ENCODE results near the gene SRRM2. TPM values are rescaled to one million over a fixed set of nuclear protein-coding genes. Genes with fewer than 3 reads are reported as not detected.

The SRRM2 gene
- polyA plus RNA-seq, 4 donors = 329 to 655 (median 496) TPM

GRCh38 chr16:2795395-2796143, 43.1 kb downstream of the SRRM2 start:
- Histone ChIP-seq H3K4me1 (ENCODE audit: control insufficient read depth in 3 of 3, insufficient read depth in 2 of 3, low read depth in 1 of 3, low read length in 2 of 3) (peaks cover 0 to 22% (median 2%) of the 10 kb centered on the region in 3 donors), H3K27me3 (ENCODE audit: control insufficient read depth in 3 of 3, insufficient read depth in 3 of 3, low read length in 3 of 3) (peaks cover 0 to 7% (median 4%) of the 10 kb centered on the region in 3 donors), H3K4me3 (ENCODE audit: low read depth in 1 of 3, low read length in 3 of 3) (no peak overlapping the region), H3K27ac (ENCODE audit: low read depth in 1 of 3, low read length in 2 of 3) (peak overlapping the region in 1 of 3 donors; percentile 29), H3K9me3 (ENCODE audit: control insufficient read depth in 2 of 2, insufficient read depth in 1 of 2, low read depth in 1 of 2, low read length in 1 of 2) (no peaks in the 10 kb centered on the region), H3K36me3 (ENCODE audit: control insufficient read depth in 3 of 3, insufficient read depth in 2 of 3, low read depth in 1 of 3, low read length in 3 of 3) (no peaks in the 10 kb centered on the region)
- DNase-seq (peak; percentile 20 to 46), FAIRE-seq (no peak)
- 26 to 54% (median 38%) methylated on average over 7 of the region's 7 CpGs for WGBS, 3 donors

GRCh38 chr16:2798723-2799204, 46.3 kb downstream of the SRRM2 start:
- FAIRE-seq = no peak

GRCh38 chr16:2799205-2799858, 46.9 kb downstream of the SRRM2 start:
- FAIRE-seq (no peak), DNase-seq (peak in 1 of 2 donors; percentile 44)
- no peaks in the 10 kb centered on the region for H3K36me3 ChIP-seq (ENCODE audit: control insufficient read depth in 3 of 3, insufficient read depth in 2 of 3, low read depth in 1 of 3, low read length in 3 of 3)
- H3K9me3 ChIP-seq (ENCODE audit: control insufficient read depth in 2 of 2, insufficient read depth in 1 of 2, low read depth in 1 of 2, low read length in 1 of 2) = peaks cover 0 to 6% of the 10 kb centered on the region in 2 donors
- H3K4me1 ChIP-seq (ENCODE audit: control insufficient read depth in 3 of 3, insufficient read depth in 2 of 3, low read depth in 1 of 3, low read length in 2 of 3) = peaks cover 0 to 14% (median 2%) of the 10 kb centered on the region in 3 donors
- peak overlapping the region in 1 of 3 donors; percentile 79 for H3K27ac ChIP-seq (ENCODE audit: low read depth in 1 of 3, low read length in 2 of 3)
- H3K27me3 ChIP-seq (ENCODE audit: control insufficient read depth in 3 of 3, insufficient read depth in 3 of 3, low read length in 3 of 3) = no peaks in the 10 kb centered on the region
- H3K4me3 ChIP-seq (ENCODE audit: low read depth in 1 of 3, low read length in 3 of 3) = no peak overlapping the region
- 86 to 88% (median 87%) methylated on average over 21 of the region's 21 CpGs for WGBS, 3 donors

More at GRCh38 chr16:2798723-2799204, 46.3 kb downstream of the SRRM2 start:
- 92 to 96% (median 94%) methylated on average over 22 to 39 of the region's 39 CpGs for WGBS, 3 donors
- Histone ChIP-seq H3K36me3 (ENCODE audit: control insufficient read depth in 3 of 3, insufficient read depth in 2 of 3, low read depth in 1 of 3, low read length in 3 of 3) (no peaks in the 10 kb centered on the region), H3K4me1 (ENCODE audit: control insufficient read depth in 3 of 3, insufficient read depth in 2 of 3, low read depth in 1 of 3, low read length in 2 of 3) (peaks cover 0 to 17% (median 2%) of the 10 kb centered on the region in 3 donors), H3K27ac (ENCODE audit: low read depth in 1 of 3, low read length in 2 of 3) (peak overlapping the region in 1 of 3 donors; percentile 14), H3K9me3 (ENCODE audit: control insufficient read depth in 2 of 2, insufficient read depth in 1 of 2, low read depth in 1 of 2, low read length in 1 of 2) (peaks cover 0 to under 1% of the 10 kb centered on the region in 2 donors), H3K4me3 (ENCODE audit: low read depth in 1 of 3, low read length in 3 of 3) (no peak overlapping the region), H3K27me3 (ENCODE audit: control insufficient read depth in 3 of 3, insufficient read depth in 3 of 3, low read length in 3 of 3) (no peaks in the 10 kb centered on the region)
- DNase-seq = no peak

- Histone ChIP-seq H3K36me3 (ENCODE audit: control insufficient read depth in 3 of 3, insufficient read depth in 2 of 3, low read depth in 1 of 3, low read length in 3 of 3) (no peaks in the 10 kb centered on the region), H3K27ac (ENCODE audit: low read depth in 1 of 3, low read length in 2 of 3) (peak overlapping the region in 1 of 3 donors; percentile 79), H3K4me3 (ENCODE audit: low read depth in 1 of 3, low read length in 3 of 3) (no peak overlapping the region), H3K4me1 (ENCODE audit: control insufficient read depth in 3 of 3, insufficient read depth in 2 of 3, low read depth in 1 of 3, low read length in 2 of 3) (peaks cover 0 to 9% (median 2%) of the 10 kb centered on the region in 3 donors), H3K27me3 (ENCODE audit: control insufficient read depth in 3 of 3, insufficient read depth in 3 of 3, low read length in 3 of 3) (no peaks in the 10 kb centered on the region), H3K9me3 (ENCODE audit: control insufficient read depth in 2 of 2, insufficient read depth in 1 of 2, low read depth in 1 of 2, low read length in 1 of 2) (peaks cover 0 to 11% of the 10 kb centered on the region in 2 donors)
- peak; percentile 72 to 89 for DNase-seq
- no peak for FAIRE-seq
- WGBS, 3 donors = 19 to 64% (median 43%) methylated on average over 1 of the region's 1 CpG
These were observed 47.4 kb downstream of the SRRM2 start for GRCh38 chr16:2799859-2800226.

GRCh38 chr16:2803545-2804195, 51.2 kb downstream of the SRRM2 start:
- Histone ChIP-seq H3K27me3 (ENCODE audit: control insufficient read depth in 3 of 3, insufficient read depth in 3 of 3, low read length in 3 of 3) (peaks cover 0 to 4% (median 0%) of the 10 kb centered on the region in 3 donors), H3K27ac (ENCODE audit: low read depth in 1 of 3, low read length in 2 of 3) (no peak overlapping the region), H3K9me3 (ENCODE audit: control insufficient read depth in 2 of 2, insufficient read depth in 1 of 2, low read depth in 1 of 2, low read length in 1 of 2) (peaks cover 0 to 26% of the 10 kb centered on the region in 2 donors), H3K4me1 (ENCODE audit: control insufficient read depth in 3 of 3, insufficient read depth in 2 of 3, low read depth in 1 of 3, low read length in 2 of 3) (peaks cover 0 to 9% (median 0%) of the 10 kb centered on the region in 3 donors), H3K4me3 (ENCODE audit: low read depth in 1 of 3, low read length in 3 of 3) (no peak overlapping the region), H3K36me3 (ENCODE audit: control insufficient read depth in 3 of 3, insufficient read depth in 2 of 3, low read depth in 1 of 3, low read length in 3 of 3) (no peaks in the 10 kb centered on the region)
- DNase-seq (no peak), FAIRE-seq (no peak)
- 83 to 86% (median 86%) methylated on average over 3 of the region's 3 CpGs for WGBS, 3 donors

- Histone ChIP-seq H3K4me1 (ENCODE audit: control insufficient read depth in 3 of 3, insufficient read depth in 2 of 3, low read depth in 1 of 3, low read length in 2 of 3) (no peaks in the 10 kb centered on the region), H3K27ac (ENCODE audit: low read depth in 1 of 3, low read length in 2 of 3) (no peak overlapping the region), H3K36me3 (ENCODE audit: control insufficient read depth in 3 of 3, insufficient read depth in 2 of 3, low read depth in 1 of 3, low read length in 3 of 3) (no peaks in the 10 kb centered on the region), H3K27me3 (ENCODE audit: control insufficient read depth in 3 of 3, insufficient read depth in 3 of 3, low read length in 3 of 3) (peaks cover 0 to 4% (median 0%) of the 10 kb centered on the region in 3 donors), H3K9me3 (ENCODE audit: control insufficient read depth in 2 of 2, insufficient read depth in 1 of 2, low read depth in 1 of 2, low read length in 1 of 2) (peaks cover 0 to 26% of the 10 kb centered on the region in 2 donors), H3K4me3 (ENCODE audit: low read depth in 1 of 3, low read length in 3 of 3) (no peak overlapping the region)
- no peak for DNase-seq
- FAIRE-seq = no peak
- WGBS, 3 donors = 87 to 94% (median 90%) methylated on average over 4 of the region's 4 CpGs
These were observed 52.3 kb downstream of the SRRM2 start for GRCh38 chr16:2804728-2805127.

- DNase-seq = no peak
- Histone ChIP-seq H3K4me3 (ENCODE audit: low read depth in 1 of 3, low read length in 3 of 3) (no peak overlapping the region), H3K27me3 (ENCODE audit: control insufficient read depth in 3 of 3, insufficient read depth in 3 of 3, low read length in 3 of 3) (peaks cover 0 to 4% (median under 1%) of the 10 kb centered on the region in 3 donors), H3K9me3 (ENCODE audit: control insufficient read depth in 2 of 2, insufficient read depth in 1 of 2, low read depth in 1 of 2, low read length in 1 of 2) (peaks cover 0 to 26% of the 10 kb centered on the region in 2 donors), H3K36me3 (ENCODE audit: control insufficient read depth in 3 of 3, insufficient read depth in 2 of 3, low read depth in 1 of 3, low read length in 3 of 3) (no peaks in the 10 kb centered on the region), H3K4me1 (ENCODE audit: control insufficient read depth in 3 of 3, insufficient read depth in 2 of 3, low read depth in 1 of 3, low read length in 2 of 3) (no peaks in the 10 kb centered on the region), H3K27ac (ENCODE audit: low read depth in 1 of 3, low read length in 2 of 3) (no peak overlapping the region)
- no peak for FAIRE-seq
- WGBS, 3 donors = 75 to 79% (median 76%) methylated on average over 5 of the region's 5 CpGs
These were observed 53.8 kb downstream of the SRRM2 start for GRCh38 chr16:2806286-2806685.

- Histone ChIP-seq H3K9me3 (ENCODE audit: control insufficient read depth in 2 of 2, insufficient read depth in 1 of 2, low read depth in 1 of 2, low read length in 1 of 2) (peaks cover 0 to 26% of the 10 kb centered on the region in 2 donors), H3K27ac (ENCODE audit: low read depth in 1 of 3, low read length in 2 of 3) (no peak overlapping the region), H3K36me3 (ENCODE audit: control insufficient read depth in 3 of 3, insufficient read depth in 2 of 3, low read depth in 1 of 3, low read length in 3 of 3) (no peaks in the 10 kb centered on the region), H3K27me3 (ENCODE audit: control insufficient read depth in 3 of 3, insufficient read depth in 3 of 3, low read length in 3 of 3) (peaks cover 0 to 8% (median 7%) of the 10 kb centered on the region in 3 donors), H3K4me1 (ENCODE audit: control insufficient read depth in 3 of 3, insufficient read depth in 2 of 3, low read depth in 1 of 3, low read length in 2 of 3) (no peaks in the 10 kb centered on the region), H3K4me3 (ENCODE audit: low read depth in 1 of 3, low read length in 3 of 3) (no peak overlapping the region)
- FAIRE-seq (no peak), DNase-seq (no peak)
- 87 to 93% (median 87%) methylated on average over 7 of the region's 7 CpGs for WGBS, 3 donors
These were observed 55.7 kb downstream of the SRRM2 start for GRCh38 chr16:2808181-2808580.
